SKM-1 treated with dmso at 0.1 percent for 144 hours (cell line): Measurements from ENCODE around the gene OST4.

Experiments
- DNase-seq: peaks from one replicate; lab custom pipeline; 2025; ENCODE audit not compliant: unreplicated experiment; lab: John Stamatoyannopoulos, UW

The OST4 gene

GRCh38 chr2:27093430-27094352 is 22.2 kb upstream of the OST4 start:
- DNase-seq, result no peak

DNA sequence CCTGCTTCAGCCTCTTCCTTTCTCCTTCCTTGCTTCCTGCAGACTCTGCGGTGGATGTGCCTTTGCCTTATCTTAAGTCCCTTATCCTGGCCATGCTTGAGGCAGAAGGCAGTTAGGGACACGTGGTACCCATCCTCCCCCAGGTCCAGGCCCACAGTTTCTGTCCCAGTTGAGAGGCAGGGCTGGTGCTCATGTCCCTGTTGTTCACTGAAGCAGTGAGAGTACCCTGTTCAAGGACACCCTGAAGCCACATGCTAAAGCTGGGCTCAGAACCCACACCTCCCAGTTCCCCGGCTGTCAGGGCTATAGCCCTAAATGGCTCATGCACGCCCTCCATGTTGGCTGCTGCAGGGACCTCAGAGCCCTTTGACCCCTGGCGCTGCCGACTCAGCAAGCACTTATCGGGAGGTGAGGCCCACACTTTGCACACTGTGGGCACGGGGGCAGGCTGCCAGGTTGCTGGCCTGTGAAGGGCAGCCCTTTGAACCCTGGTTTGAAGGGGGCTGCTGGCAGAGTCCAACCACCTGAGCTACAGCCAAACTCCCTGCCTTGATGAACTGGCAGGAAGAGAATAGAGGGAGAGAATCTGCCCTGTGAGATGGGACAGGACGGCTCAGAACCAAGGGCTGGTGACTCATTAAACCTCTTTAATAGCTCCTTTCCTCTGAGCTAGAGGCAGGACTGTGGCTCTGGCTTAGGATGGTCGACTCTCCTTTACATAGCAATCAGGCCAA is 21.4 kb upstream of the OST4 start:
- DNase-seq, result no peak

DNA sequence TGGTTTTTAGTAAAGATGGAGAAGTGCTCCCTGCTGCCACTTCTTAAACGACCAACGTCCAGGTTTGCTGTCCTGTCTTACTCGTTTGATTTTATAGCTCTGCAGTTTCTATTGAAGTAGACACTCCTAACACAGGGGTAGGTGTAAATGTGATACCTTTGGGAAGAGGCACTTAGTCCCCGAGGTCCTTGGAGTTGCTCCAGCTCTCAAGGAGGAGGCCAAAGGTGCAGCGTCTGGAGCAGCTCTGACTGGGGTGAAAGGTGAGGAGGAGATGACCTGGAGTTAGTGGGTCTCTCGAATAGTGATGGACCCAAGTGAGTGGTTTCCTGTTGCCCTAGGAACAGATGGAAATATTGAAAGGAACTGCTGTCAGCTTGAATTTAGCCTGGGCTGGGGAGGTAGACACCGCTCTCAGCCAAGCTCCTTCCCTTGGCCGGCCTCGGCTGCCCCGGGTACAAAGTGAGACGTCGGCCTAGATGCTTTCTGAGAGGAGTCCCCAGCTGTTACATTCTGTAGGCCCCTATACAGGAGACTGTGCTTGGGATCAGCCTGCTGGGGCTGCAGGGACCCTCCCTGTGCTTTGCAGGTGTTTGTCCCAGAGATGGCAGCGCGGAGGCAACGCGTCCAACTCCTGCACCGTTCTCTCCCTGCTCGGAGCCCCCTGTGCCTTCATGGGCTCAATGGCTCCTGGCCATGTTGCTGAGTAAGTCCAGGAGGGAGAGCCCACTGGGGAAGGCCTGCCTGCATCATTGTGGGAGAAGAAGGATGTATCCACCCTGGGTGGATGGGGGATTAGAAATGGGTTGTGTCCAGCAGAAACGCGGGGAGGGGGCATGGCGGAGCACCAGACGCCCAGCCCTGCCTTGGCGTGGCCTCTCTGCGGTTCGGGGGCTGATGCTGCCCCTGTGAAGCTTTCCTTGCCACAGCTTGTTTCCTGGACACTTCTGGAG is 20.6 kb upstream of the OST4 start:
- no peak for DNase-seq

DNA sequence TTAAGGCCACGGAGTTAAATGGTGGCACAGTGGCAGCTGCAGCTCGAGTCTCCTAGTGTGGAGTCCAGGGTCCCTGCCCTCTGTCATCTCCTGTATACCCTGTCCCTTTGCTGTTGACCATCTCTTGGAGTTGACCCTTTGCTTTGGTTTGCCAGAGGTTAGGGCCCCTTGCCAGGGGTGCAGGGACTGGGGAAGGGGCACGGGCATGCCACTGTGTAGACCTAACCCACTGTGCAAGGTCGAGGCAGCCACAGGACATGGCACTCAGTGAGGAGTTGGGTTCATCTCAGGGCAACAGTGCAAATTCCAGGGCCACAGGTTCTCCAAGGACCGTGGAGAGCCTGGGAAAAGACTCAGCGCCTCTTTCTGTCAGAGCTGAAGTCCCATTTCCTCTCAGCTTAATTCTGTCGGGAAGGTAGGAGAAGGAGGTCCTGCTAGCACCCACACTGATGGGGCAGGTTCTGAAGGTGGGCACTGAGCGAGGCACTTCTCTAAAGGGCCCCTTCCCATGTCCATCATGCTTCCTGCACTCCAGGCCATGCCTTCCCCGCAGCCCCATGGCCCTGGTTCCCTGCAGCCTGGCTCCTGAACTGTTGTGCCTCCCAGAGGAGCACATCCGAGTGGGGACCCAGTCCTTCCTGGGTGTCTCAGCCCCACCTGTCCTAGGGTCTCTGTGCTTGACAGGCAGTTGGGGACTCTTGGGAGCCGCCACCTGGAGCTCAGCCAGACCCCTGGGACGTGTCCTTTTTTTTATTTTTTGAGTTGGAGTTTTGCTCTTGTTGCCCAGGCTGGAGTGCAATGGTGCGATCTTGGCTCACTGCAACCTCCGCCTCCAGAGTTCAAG is 17.9 kb upstream of the OST4 start:
- DNase-seq, result no peak

GRCh38 chr2:27088634-27089033 is 17.2 kb upstream of the OST4 start:
- DNase-seq, result no peak

DNA sequence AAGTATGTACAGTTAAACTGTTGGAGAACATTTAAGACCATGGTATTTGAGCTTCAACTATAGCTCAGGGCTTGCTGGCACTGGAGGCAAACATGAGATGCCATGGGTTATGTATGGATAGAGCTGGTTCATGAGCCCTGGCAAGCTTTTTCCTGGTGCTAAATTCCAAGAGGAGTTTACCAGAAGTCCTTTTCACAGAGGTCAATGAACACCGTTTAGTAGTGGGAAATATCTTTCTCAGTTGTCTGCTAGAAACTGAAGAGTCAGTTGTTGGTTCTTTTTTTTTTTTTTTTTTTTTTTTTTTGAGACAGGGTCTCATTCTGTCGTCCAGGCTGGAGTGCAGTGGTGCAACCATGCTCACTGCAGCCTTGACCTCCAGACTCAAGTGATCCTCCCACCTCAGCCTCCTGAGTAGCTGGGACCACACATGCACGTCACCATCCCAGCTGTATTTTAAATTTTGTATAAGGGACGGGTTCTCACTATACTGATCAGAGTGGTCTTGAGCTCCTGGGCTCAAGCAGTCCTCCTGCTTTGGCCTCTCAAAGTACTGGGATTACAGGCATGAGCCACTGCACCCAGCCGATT is 16.5 kb upstream of the OST4 start:
- DNase-seq, result no peak

GRCh38 chr2:27086724-27087593 is 15.5 kb upstream of the OST4 start, which contains the start of gene KHK:
Gene KHK (plus strand): TSS chr2:27086772. CDS start chr2:27087260, 488 bp downstream.
- no peak for DNase-seq

DNA sequence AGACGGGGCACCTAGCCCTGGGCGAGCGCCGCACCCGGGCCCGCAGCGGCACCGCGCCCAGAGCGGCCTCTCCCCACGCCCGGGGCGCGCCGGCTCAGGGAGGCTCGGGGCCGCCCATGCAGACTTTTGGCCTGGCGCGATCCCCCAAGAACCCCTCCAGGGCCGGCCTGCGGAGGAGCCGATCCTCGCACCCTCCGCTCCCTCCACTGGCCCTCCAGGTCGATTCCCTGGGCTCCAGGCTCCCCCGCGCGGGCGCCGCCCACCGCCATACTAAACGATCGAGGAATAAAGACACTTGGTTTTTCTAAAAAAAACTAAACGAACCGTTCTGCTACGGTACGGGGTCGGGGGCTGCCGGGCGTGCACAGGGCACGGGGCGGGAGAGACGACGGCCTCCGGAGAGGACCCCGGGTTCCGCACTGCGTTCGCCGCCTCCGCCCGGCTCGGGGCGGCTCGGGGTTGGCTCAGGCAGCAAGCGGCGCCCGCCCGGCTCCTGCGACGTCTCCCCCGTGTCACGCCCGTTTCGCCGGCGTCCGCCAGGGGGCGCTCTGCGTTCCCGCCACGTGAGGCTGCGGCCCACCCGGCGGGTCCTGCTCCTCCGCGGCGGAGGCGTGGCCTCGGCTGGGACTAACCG is 14.8 kb upstream of the OST4 start:
- DNase-seq, result peak; percentile 89

- peak; percentile 12 for DNase-seq
Observed at GRCh38 chr2:27085673-27086089, 14.2 kb upstream of the OST4 start.

- DNase-seq, result no peak
Observed at GRCh38 chr2:27085062-27085672, 13.7 kb upstream of the OST4 start.

DNA sequence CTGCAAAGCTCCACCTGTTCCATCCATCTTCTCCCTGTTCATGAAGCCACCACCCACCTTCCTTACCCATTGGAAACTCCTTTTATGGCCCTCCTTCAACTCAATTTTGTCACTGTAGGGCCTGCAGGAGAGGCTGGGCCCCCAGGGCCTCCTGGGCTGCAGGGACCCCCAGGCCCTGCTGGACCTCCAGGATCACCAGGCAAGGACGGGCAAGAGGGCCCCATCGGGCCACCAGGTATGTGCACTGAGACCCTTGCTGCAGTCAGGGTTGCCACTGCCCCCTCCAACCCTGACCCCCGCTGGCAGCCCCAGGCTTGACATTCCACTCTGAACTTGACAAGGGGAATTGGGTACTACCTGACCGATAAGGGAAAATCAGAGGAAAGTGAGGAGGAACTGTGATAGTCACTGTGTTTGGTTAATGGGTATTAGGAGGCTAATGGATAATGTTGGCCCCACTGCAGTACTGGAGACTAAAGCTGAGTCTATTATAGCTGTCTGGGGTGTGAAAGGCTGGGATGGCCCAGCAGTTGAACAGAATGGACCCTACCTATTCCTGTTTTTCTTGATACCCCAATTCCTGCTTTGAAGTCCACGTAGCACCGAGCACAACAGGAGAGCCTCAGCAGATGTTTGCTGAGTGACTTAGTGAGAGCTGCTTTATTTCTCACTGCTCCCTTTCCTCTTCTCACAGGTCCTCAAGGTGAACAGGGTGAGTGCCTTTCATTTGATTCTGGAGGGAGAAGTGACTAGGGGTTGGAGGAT is 13.0 kb upstream of the OST4 start:
- no peak for DNase-seq

GRCh38 chr2:27083410-27084296 is 12.2 kb upstream of the OST4 start:
- DNase-seq, result no peak

- no peak for DNase-seq
Observed at GRCh38 chr2:27082773-27083409, 11.4 kb upstream of the OST4 start.

- no peak for DNase-seq
Observed at GRCh38 chr2:27081984-27082772, 10.7 kb upstream of the OST4 start.

GRCh38 chr2:27080603-27080936 is 9.1 kb upstream of the OST4 start:
- no peak for DNase-seq
